ENCODE data around the gene SPATS2L. TPM values are rescaled to one million over a fixed set of nuclear protein-coding genes. Genes with fewer than 3 reads are reported as not detected.

Gene SPATS2L
- total RNA-seq, 1 experiment from 2014 or later: 112 TPM

GRCh38 chr2:200337621-200338020, 31.1 kb downstream of the SPATS2L start:
- Mint-ChIP-seq H3K4me3 (no peak overlapping the region), H3K4me1 (peaks cover 58% of the 10 kb centered on the region), H3K36me3 (peaks cover 33% of the 10 kb centered on the region), H3K27ac (peak overlapping the region; percentile 85; the same call in 1 of the 2 replicates), H3K27me3 (ENCODE audit: low read depth) (no peaks in the 10 kb centered on the region), H3K9me3 (no peaks in the 10 kb centered on the region)
- ATAC-seq (no peak), DNase-seq (ENCODE audit: low spot score) (no peak)
- CTCF ChIA-PET: no interaction called here
- TF ChIP-seq PREB (CRISPR knock-in tag; IDR thresholded peaks at IDR 0.05; ENCODE audit: borderline replicate concordance) (no peak), MLX (CRISPR knock-in tag; IDR thresholded peaks at IDR 0.05) (no peak), SOX15 (CRISPR knock-in tag; IDR thresholded peaks at IDR 0.05) (no peak), E2F1 (CRISPR knock-in tag; IDR thresholded peaks at IDR 0.05) (no peak), TEAD4 (CRISPR knock-in tag; IDR thresholded peaks at IDR 0.05) (no peak), ZBTB43 (CRISPR knock-in tag; IDR thresholded peaks at IDR 0.05) (no peak), ZBTB21 (CRISPR knock-in tag; IDR thresholded peaks at IDR 0.05; ENCODE audit: borderline replicate concordance) (no peak), NR3C1 (CRISPR knock-in tag; conservative IDR thresholded peaks at IDR 0.05; ENCODE audit: low read depth) (no peak), JAZF1 (CRISPR knock-in tag; IDR thresholded peaks at IDR 0.05) (no peak), FOXP1 (CRISPR knock-in tag; IDR thresholded peaks at IDR 0.05; ENCODE audit: borderline replicate concordance) (no peak), CDX4 (CRISPR knock-in tag; IDR thresholded peaks at IDR 0.05; ENCODE audit: borderline replicate concordance) (no peak)
- POLR2A ChIA-PET: no interaction called here

GRCh38 chr2:200338692-200339091, 32.2 kb downstream of the SPATS2L start:
- no peaks in the 10 kb centered on the region for H3K27me3 Mint-ChIP-seq (ENCODE audit: low read depth)
- CTCF ChIA-PET: no interaction called here
- peaks cover 4% of the 10 kb centered on the region for H3K9me3 Mint-ChIP-seq
- H3K27ac Mint-ChIP-seq: no peak overlapping the region; the same call in 1 of the 2 replicates
- H3K4me3 Mint-ChIP-seq: no peak overlapping the region
- ATAC-seq (no peak), DNase-seq (ENCODE audit: low spot score) (no peak)
- POLR2A ChIA-PET: no interaction called here
- H3K36me3 Mint-ChIP-seq: peaks cover 32% of the 10 kb centered on the region
- peaks cover 58% of the 10 kb centered on the region for H3K4me1 Mint-ChIP-seq
- TF ChIP-seq SOX15 (CRISPR knock-in tag; IDR thresholded peaks at IDR 0.05) (no peak), E2F1 (CRISPR knock-in tag; IDR thresholded peaks at IDR 0.05) (no peak), MYBL2 (CRISPR knock-in tag; IDR thresholded peaks at IDR 0.05) (no peak), ZNF416 (CRISPR knock-in tag; IDR thresholded peaks at IDR 0.05) (no peak), ZNF121 (CRISPR knock-in tag; IDR thresholded peaks at IDR 0.05) (no peak), ZNF138 (CRISPR knock-in tag; conservative IDR thresholded peaks at IDR 0.05) (no peak), FOXP1 (CRISPR knock-in tag; IDR thresholded peaks at IDR 0.05; ENCODE audit: borderline replicate concordance) (no peak), TEAD1 (CRISPR knock-in tag; IDR thresholded peaks at IDR 0.05) (no peak), MAX (CRISPR knock-in tag; IDR thresholded peaks at IDR 0.05) (no peak), ZNF219 (CRISPR knock-in tag; IDR thresholded peaks at IDR 0.05; ENCODE audit: borderline replicate concordance) (no peak), ZNF532 (CRISPR knock-in tag; IDR thresholded peaks at IDR 0.05; ENCODE audit: borderline replicate concordance) (no peak), ZNF317 (CRISPR knock-in tag; IDR thresholded peaks at IDR 0.05; ENCODE audit: borderline replicate concordance, low read depth) (no peak), ERG (CRISPR knock-in tag; IDR thresholded peaks at IDR 0.05) (no peak), ZBTB43 (CRISPR knock-in tag; IDR thresholded peaks at IDR 0.05) (no peak)
